Peyer's patch (tissue), 4 donors: ENCODE data around the gene TRIM4.

Experiments used
- POLR2A ChIP-seq, 2 donors: fragments of 450-650 bp; IDR thresholded peaks; one replicate each; pipeline ENCODE4 v1.5.1; 2017; ENCODE audit warnings: antibody characterized with exemption in 2 of 2, mild to moderate bottlenecking in 2 of 2, moderate library complexity in 2 of 2
- TF ChIP-seq, protein P1 (sequence below), 6 experiments: fragments of 450-650 bp in 4 of 6; fragments of 200-600 bp in 2 of 6; sonication (generic) in 1 of 6; IDR thresholded peaks; one replicate each; pipeline ENCODE4 v1.5.1; 2017 to 2019; ENCODE audit warnings: antibody characterized with exemption in 6 of 6, mild to moderate bottlenecking in 3 of 6, moderate library complexity in 1 of 6

DNA sequence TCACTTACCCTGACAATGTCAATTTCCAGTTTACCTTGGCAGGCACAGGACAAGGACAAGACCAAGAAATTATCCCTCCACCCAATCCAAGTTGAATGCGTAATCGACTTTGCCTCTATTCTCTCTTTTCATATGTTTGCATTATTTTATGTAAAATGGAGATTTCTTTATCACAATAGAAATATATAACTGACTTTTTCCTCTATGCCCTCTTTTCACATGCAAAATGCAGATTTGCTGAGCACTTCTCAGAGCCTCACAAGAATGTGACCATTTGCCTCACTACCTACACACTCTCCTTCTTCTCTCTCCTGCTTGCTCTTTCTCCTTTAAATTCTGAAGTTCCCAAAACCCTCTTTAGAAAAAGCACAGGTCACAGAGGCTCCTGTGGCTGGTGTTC lies 76.4 kb downstream of the TRIM4 start:
- TF ChIP-seq, protein P1, sequence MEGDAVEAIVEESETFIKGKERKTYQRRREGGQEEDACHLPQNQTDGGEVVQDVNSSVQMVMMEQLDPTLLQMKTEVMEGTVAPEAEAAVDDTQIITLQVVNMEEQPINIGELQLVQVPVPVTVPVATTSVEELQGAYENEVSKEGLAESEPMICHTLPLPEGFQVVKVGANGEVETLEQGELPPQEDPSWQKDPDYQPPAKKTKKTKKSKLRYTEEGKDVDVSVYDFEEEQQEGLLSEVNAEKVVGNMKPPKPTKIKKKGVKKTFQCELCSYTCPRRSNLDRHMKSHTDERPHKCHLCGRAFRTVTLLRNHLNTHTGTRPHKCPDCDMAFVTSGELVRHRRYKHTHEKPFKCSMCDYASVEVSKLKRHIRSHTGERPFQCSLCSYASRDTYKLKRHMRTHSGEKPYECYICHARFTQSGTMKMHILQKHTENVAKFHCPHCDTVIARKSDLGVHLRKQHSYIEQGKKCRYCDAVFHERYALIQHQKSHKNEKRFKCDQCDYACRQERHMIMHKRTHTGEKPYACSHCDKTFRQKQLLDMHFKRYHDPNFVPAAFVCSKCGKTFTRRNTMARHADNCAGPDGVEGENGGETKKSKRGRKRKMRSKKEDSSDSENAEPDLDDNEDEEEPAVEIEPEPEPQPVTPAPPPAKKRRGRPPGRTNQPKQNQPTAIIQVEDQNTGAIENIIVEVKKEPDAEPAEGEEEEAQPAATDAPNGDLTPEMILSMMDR (IDR thresholded peaks at IDR 0.05), result no peak
- TF ChIP-seq POLR2A (IDR thresholded peaks at IDR 0.05), result no peak
